ENCODE data around the gene APAF1. TPM values are rescaled to one million over a fixed set of nuclear protein-coding genes. Genes with fewer than 3 reads are reported as not detected.
"Not testable (repeated sequence)": the region's sequence is repeated elsewhere in the genome, so short reads cannot be mapped to it uniquely, and the experiment has no call there.

Gene APAF1
- polyA plus RNA-seq, 1 donor = 27.4 TPM

GRCh38 chr12:98733667-98734350, 88.7 kb downstream of the APAF1 start:
- DNase-seq = no peak

GRCh38 chr12:98735821-98736220, 90.7 kb downstream of the APAF1 start:
- no peak for DNase-seq

GRCh38 chr12:98736352-98737321, 91.5 kb downstream of the APAF1 start:
- no peak for DNase-seq

GRCh38 chr12:98737322-98737712, 92.2 kb downstream of the APAF1 start:
- no peak for DNase-seq

GRCh38 chr12:98738002-98738401, 92.9 kb downstream of the APAF1 start:
- no peak for DNase-seq

GRCh38 chr12:98738539-98738938, 93.4 kb downstream of the APAF1 start:
- no peak for DNase-seq

GRCh38 chr12:98740751-98741150, 95.7 kb downstream of the APAF1 start:
- no peak for DNase-seq

- DNase-seq = no peak
Observed at GRCh38 chr12:98741196-98741555, 96.1 kb downstream of the APAF1 start.

- no peak for DNase-seq
Observed at GRCh38 chr12:98741556-98742265, 96.6 kb downstream of the APAF1 start.

- DNase-seq = no peak
Observed at GRCh38 chr12:98743362-98743953, 98.4 kb downstream of the APAF1 start.

GRCh38 chr12:98744680-98745079, 99.6 kb downstream of the APAF1 start:
- no peak for DNase-seq

- DNase-seq = peak; percentile 63
Observed at GRCh38 chr12:98745578-98746391, 100.7 kb downstream of the APAF1 start.

- no peak for DNase-seq
Observed at GRCh38 chr12:98748463-98748862, 103.4 kb downstream of the APAF1 start.

- peak; percentile 6 for DNase-seq
Observed at GRCh38 chr12:98750511-98750910, 105.4 kb downstream of the APAF1 start.

GRCh38 chr12:98751580-98752115, 106.6 kb downstream of the APAF1 start:
- no peak for DNase-seq

- DNase-seq = no peak
Observed at GRCh38 chr12:98752726-98753125, 107.6 kb downstream of the APAF1 start.

- no peak for DNase-seq
Observed at GRCh38 chr12:98754095-98754494, 109.0 kb downstream of the APAF1 start.

GRCh38 chr12:98755855-98756254, 110.8 kb downstream of the APAF1 start:
- not testable (repeated sequence) for DNase-seq

- DNase-seq = peak; percentile 13
Observed at GRCh38 chr12:98757455-98757854, 112.4 kb downstream of the APAF1 start.

GRCh38 chr12:98758331-98758730, 113.2 kb downstream of the APAF1 start:
- DNase-seq = no peak

GRCh38 chr12:98763656-98764055, 118.6 kb downstream of the APAF1 start:
- DNase-seq = no peak

- DNase-seq = no peak
Observed at GRCh38 chr12:98767248-98767647, 122.2 kb downstream of the APAF1 start.
